Measurements from ENCODE around the gene PDE11A.

DNA sequence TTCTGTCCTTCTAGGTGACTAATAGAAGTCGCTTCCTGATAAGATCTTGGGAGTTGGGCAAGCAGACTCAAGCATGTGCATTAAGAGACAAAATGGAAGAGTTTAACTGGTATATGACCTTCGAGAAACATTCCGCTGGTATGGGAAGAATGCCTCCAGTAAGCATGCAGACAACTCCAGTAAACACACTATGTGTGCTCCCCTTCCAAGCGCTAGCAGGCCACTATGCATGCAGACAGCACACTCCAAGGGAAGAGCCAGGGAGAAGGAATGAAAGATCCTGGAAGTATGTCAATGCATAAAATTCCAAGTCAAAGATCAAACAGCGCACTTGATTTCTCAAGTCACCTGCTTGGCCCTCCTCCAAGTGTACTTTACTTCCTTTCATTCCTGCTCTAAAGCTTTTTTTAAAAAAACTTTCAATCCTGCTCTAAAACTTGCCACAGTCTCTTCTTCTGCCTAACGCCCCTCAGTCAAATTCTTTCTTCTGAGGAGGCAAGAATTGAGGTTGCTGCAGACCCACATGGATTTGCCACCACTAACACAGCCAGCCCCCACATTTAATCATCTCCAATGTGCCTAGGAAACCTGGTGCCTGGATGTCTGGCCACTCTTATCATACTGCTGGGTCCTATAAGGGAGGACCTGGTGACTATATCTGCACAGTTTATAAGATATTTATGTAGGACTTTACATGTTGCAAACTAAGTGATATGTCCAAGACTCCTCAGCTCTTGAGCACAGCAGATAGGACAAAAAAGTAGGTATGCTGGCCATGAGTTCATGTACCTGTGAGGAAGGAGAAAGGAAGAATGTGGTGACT lies 239.8 kb downstream of the PDE11A start:
- TF ChIP-seq CTCF (IDR thresholded peaks at IDR 0.05) = no peak
- no peak for TF ChIP-seq POLR2A (IDR thresholded peaks at IDR 0.05)
